HEK293 (cell line): Measurements from ENCODE around the gene PDHX.

Source experiments
- CTCF ChIA-PET: fragments of 350-600 bp; formaldehyde crosslinking; extraction: SDS; loops from one replicate; lab custom pipeline; 2021; ENCODE audit warnings: antibody characterized with exemption; lab: Yijun Ruan, JAX
- POLR2A ChIA-PET: fragments of 300-600 bp; formaldehyde crosslinking; extraction: SDS; loops from one replicate; lab custom pipeline; 2020; ENCODE audit warnings: antibody characterized with exemption, inconsistent platforms; lab: Yijun Ruan, JAX
- H3K27ac ChIP-seq: fragments of 200-500 bp; sonication (Bioruptor generic); 2 replicates; pipeline ENCODE4 v1.5.1; 2014; ENCODE audit warnings: low read depth, low read length, control low read depth, inconsistent platforms; ENCODE audit errors: extremely low read depth
- H3K36me3 ChIP-seq, 2 experiments: fragments of 200-500 bp in 1 of 2; sonication (Bioruptor generic) in 1 of 2; 1 replicate in 1 of 2; 2 replicates in 1 of 2; pipeline ENCODE4 v1.5.1; 2014 to 2017; ENCODE audit warnings: inconsistent platforms in 2 of 2, low read length in 2 of 2; ENCODE audit not compliant: control insufficient read depth in 2 of 2, insufficient read depth in 1 of 2
- H3K4me1 ChIP-seq: fragments of 200-500 bp; sonication (Bioruptor generic); 2 replicates; pipeline ENCODE4 v1.5.1; 2014; ENCODE audit warnings: mild to moderate bottlenecking, low read length, inconsistent platforms; ENCODE audit not compliant: control insufficient read depth, insufficient read depth
- H3K4me3 ChIP-seq: 2 replicates; pipeline ENCODE4 v1.5.1; 2011; ENCODE audit warnings: low read depth, mild to moderate bottlenecking, control low read depth, low read length, moderate library complexity
- H3K9me3 ChIP-seq: fragments of 200-500 bp; sonication (Bioruptor generic); 2 replicates; pipeline ENCODE4 v1.5.1; 2014; ENCODE audit warnings: low read depth, low read length, inconsistent platforms; ENCODE audit not compliant: control insufficient read depth, insufficient read depth
- FEZF1 ChIP-seq: fragments of 450-650 bp; formaldehyde crosslinking; IDR thresholded peaks from 2 replicates; pipeline ENCODE4 v1.5.1; 2016; ENCODE audit warnings: missing biosample characterization, missing genetic modification characterization
- KLF7 ChIP-seq: fragments of 450-650 bp; formaldehyde crosslinking; IDR thresholded peaks from 2 replicates; pipeline ENCODE4 v1.5.1; 2016; ENCODE audit warnings: missing biosample characterization, missing genetic modification characterization, borderline replicate concordance
- PRDM1 ChIP-seq: fragments of 450-650 bp; formaldehyde crosslinking; IDR thresholded peaks from 2 replicates; pipeline ENCODE4; 2016; ENCODE audit warnings: missing biosample characterization, missing genetic modification characterization
- SCRT2 ChIP-seq: fragments of 450-650 bp; formaldehyde crosslinking; IDR thresholded peaks from 2 replicates; pipeline ENCODE4 v1.5.1; 2016; ENCODE audit warnings: missing biosample characterization, missing genetic modification characterization
- WT1 ChIP-seq: fragments of 450-650 bp; formaldehyde crosslinking; IDR thresholded peaks from 2 replicates; pipeline ENCODE4 v1.5.1; 2016; ENCODE audit warnings: missing biosample characterization, missing genetic modification characterization
- YY2 ChIP-seq: fragments of 450-650 bp; formaldehyde crosslinking; IDR thresholded peaks from 2 replicates; pipeline ENCODE4 v1.5.1; 2016; ENCODE audit warnings: missing biosample characterization, missing genetic modification characterization
- ZNF138 ChIP-seq: fragments of 450-650 bp; formaldehyde crosslinking; IDR thresholded peaks from 2 replicates; pipeline ENCODE4 v1.5.1; 2016; ENCODE audit warnings: missing biosample characterization, missing genetic modification characterization, borderline replicate concordance
- ZNF169 ChIP-seq: fragments of 450-650 bp; formaldehyde crosslinking; IDR thresholded peaks from 2 replicates; pipeline ENCODE4 v1.5.1; 2016; ENCODE audit warnings: missing biosample characterization, missing genetic modification characterization
- ZNF302 ChIP-seq: fragments of 450-650 bp; formaldehyde crosslinking; IDR thresholded peaks from 2 replicates; pipeline ENCODE4 v1.5.1; 2016; ENCODE audit warnings: missing biosample characterization, missing genetic modification characterization, low read depth
- ZNF37A ChIP-seq: fragments of 450-650 bp; IDR thresholded peaks from 2 replicates; pipeline ENCODE4 v1.5.1; 2018; ENCODE audit warnings: missing biosample characterization, missing genetic modification characterization
- ZNF426 ChIP-seq: fragments of 450-650 bp; formaldehyde crosslinking; IDR thresholded peaks from 2 replicates; pipeline ENCODE4 v1.5.1; 2017; ENCODE audit warnings: missing biosample characterization, missing genetic modification characterization, mild to moderate bottlenecking, inconsistent platforms, moderate library complexity
- ZNF548 ChIP-seq: fragments of 450-650 bp; formaldehyde crosslinking; IDR thresholded peaks from 2 replicates; pipeline ENCODE4 v1.5.1; 2016; ENCODE audit warnings: missing biosample characterization, missing genetic modification characterization
- ZNF596 ChIP-seq: fragments of 450-650 bp; IDR thresholded peaks from 2 replicates; pipeline ENCODE4 v1.5.0; 2018; ENCODE audit warnings: missing biosample characterization, mild to moderate bottlenecking, missing genetic modification characterization, moderate library complexity
- ZNF621 ChIP-seq: fragments of 450-650 bp; formaldehyde crosslinking; IDR thresholded peaks from 2 replicates; pipeline ENCODE4 v1.5.1; 2017; ENCODE audit warnings: missing biosample characterization, missing genetic modification characterization
- ZNF768 ChIP-seq: fragments of 450-650 bp; formaldehyde crosslinking; IDR thresholded peaks from 2 replicates; pipeline ENCODE4 v1.5.1; 2018; ENCODE audit warnings: missing biosample characterization, mild to moderate bottlenecking, missing genetic modification characterization
- TF ChIP-seq, protein P1 (sequence below): fragments of 450-650 bp; formaldehyde crosslinking; IDR thresholded peaks from 2 replicates; pipeline ENCODE4 v1.5.1; 2016; ENCODE audit warnings: missing biosample characterization, missing genetic modification characterization
- TF ChIP-seq, protein P2 (sequence below): fragments of 450-650 bp; formaldehyde crosslinking; IDR thresholded peaks from 2 replicates; pipeline ENCODE4; 2016; ENCODE audit warnings: missing biosample characterization, missing genetic modification characterization
- TF ChIP-seq, protein P3 (sequence below): fragments of 450-650 bp; IDR thresholded peaks from 2 replicates; pipeline ENCODE4 v1.5.1; 2018; ENCODE audit warnings: missing biosample characterization, missing genetic modification characterization
- TF ChIP-seq, protein P4 (sequence below): fragments of 450-650 bp; formaldehyde crosslinking; IDR thresholded peaks from 2 replicates; pipeline ENCODE4 v1.5.1; 2016; ENCODE audit warnings: missing biosample characterization, missing genetic modification characterization
- TF ChIP-seq, protein P5 (sequence below): fragments of 450-650 bp; formaldehyde crosslinking; IDR thresholded peaks from 2 replicates; pipeline ENCODE4 v1.5.1; 2016; ENCODE audit warnings: missing biosample characterization, missing genetic modification characterization

Gene PDHX

DNA sequence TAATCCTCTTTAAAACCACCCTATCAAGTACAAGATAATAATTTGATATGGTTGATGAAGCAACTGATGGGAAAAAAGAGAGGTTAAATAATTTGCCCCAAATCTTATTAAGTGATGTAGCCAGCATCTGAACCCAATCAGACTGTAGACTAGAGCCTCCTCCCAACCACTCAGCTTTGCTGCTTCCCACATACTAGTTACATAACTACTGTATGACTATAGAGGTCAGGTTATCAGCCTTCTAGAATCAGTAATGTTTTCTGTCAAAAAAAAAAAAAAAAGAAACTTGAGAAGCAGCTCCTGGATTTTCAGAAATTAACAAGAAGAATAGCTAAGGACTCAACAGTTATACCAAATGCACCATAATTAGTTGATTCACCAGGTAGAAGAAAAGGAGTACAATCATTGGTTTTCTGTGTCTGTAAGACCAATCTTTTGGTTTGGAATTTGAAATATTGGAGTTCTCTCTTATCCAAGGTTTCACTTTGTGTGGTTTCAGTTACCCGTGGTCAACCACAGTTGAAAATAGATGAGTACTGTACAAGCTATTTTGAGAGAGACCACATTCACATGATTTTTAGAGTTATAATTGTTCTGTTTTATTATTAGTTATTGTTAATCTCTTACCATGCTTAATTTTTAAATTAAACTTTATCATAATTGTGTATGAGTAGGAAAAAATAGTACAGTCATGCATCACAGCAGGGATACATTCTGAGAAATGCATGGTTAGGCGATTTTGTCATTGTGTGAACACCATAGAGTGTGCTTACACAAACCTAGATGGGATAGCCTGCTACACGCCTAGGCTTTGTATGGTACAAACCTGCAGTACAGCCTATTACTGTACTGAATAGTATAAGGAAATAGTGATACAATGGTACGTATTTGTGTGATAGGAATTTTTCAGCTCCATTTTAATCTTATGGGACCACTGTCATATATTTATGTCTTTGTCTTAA is 72.2 kb downstream of the PDHX start:
- Histone ChIP-seq H3K4me3 (no peak overlapping the region), H3K27ac (no peak overlapping the region), H3K36me3 (peaks cover 0 to 17% of the 10 kb centered on the region in 2 experiments; a peak in 2 of 3 replicates), H3K9me3 (no peaks in the 10 kb centered on the region), H3K4me1 (no peaks in the 10 kb centered on the region)
- ChIA-PET CTCF (interaction anchor here (0.5 to 1.2 kb wide), 5 partner anchors 13 to 421 kb away, joined by 3 to 5 read pairs (median 3); no protein-coding TSS in a partner anchor), POLR2A (no interaction called here)
- TF ChIP-seq, protein P1, sequence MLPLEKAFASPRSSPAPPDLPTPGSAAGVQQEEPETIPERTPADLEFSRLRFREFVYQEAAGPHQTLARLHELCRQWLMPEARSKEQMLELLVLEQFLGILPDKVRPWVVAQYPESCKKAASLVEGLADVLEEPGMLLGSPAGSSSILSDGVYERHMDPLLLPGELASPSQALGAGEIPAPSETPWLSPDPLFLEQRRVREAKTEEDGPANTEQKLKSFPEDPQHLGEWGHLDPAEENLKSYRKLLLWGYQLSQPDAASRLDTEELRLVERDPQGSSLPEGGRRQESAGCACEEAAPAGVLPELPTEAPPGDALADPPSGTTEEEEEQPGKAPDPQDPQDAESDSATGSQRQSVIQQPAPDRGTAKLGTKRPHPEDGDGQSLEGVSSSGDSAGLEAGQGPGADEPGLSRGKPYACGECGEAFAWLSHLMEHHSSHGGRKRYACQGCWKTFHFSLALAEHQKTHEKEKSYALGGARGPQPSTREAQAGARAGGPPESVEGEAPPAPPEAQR (tag by site-specific recombination): no peak
- TF ChIP-seq, protein P2, sequence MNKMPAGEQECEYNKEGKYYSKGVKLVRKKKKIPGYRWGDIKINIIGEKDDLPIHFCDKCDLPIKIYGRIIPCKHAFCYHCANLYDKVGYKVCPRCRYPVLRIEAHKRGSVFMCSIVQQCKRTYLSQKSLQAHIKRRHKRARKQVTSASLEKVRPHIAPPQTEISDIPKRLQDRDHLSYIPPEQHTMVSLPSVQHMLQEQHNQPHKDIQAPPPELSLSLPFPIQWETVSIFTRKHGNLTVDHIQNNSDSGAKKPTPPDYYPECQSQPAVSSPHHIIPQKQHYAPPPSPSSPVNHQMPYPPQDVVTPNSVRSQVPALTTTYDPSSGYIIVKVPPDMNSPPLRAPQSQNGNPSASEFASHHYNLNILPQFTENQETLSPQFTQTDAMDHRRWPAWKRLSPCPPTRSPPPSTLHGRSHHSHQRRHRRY (tag by site-specific recombination): no peak
- no peak for TF ChIP-seq PRDM1 (tag by site-specific recombination)
- no peak for TF ChIP-seq FEZF1
- TF ChIP-seq SCRT2 (tag by site-specific recombination): no peak
- TF ChIP-seq YY2 (tag by site-specific recombination): no peak
- no peak for TF ChIP-seq WT1 (tag by site-specific recombination)
- TF ChIP-seq ZNF621: no peak
- no peak for TF ChIP-seq ZNF169
- TF ChIP-seq, protein P3, sequence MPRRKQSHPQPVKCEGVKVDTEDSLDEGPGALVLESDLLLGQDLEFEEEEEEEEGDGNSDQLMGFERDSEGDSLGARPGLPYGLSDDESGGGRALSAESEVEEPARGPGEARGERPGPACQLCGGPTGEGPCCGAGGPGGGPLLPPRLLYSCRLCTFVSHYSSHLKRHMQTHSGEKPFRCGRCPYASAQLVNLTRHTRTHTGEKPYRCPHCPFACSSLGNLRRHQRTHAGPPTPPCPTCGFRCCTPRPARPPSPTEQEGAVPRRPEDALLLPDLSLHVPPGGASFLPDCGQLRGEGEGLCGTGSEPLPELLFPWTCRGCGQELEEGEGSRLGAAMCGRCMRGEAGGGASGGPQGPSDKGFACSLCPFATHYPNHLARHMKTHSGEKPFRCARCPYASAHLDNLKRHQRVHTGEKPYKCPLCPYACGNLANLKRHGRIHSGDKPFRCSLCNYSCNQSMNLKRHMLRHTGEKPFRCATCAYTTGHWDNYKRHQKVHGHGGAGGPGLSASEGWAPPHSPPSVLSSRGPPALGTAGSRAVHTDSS: no peak
- TF ChIP-seq ZNF426 (tag by site-specific recombination): no peak
- TF ChIP-seq ZNF768 (tag by site-specific recombination): no peak
- no peak for TF ChIP-seq ZNF37A (tag by site-specific recombination)
- no peak for TF ChIP-seq ZNF138 (tag by site-specific recombination)
- TF ChIP-seq ZNF548 (tag by site-specific recombination): no peak
- no peak for TF ChIP-seq ZNF596 (tag by site-specific recombination)
- no peak for TF ChIP-seq ZNF302 (tag by site-specific recombination)
- TF ChIP-seq, protein P4, sequence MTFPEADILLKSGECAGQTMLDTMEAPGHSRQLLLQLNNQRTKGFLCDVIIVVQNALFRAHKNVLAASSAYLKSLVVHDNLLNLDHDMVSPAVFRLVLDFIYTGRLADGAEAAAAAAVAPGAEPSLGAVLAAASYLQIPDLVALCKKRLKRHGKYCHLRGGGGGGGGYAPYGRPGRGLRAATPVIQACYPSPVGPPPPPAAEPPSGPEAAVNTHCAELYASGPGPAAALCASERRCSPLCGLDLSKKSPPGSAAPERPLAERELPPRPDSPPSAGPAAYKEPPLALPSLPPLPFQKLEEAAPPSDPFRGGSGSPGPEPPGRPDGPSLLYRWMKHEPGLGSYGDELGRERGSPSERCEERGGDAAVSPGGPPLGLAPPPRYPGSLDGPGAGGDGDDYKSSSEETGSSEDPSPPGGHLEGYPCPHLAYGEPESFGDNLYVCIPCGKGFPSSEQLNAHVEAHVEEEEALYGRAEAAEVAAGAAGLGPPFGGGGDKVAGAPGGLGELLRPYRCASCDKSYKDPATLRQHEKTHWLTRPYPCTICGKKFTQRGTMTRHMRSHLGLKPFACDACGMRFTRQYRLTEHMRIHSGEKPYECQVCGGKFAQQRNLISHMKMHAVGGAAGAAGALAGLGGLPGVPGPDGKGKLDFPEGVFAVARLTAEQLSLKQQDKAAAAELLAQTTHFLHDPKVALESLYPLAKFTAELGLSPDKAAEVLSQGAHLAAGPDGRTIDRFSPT (tag by site-specific recombination): no peak
- TF ChIP-seq, protein P5, sequence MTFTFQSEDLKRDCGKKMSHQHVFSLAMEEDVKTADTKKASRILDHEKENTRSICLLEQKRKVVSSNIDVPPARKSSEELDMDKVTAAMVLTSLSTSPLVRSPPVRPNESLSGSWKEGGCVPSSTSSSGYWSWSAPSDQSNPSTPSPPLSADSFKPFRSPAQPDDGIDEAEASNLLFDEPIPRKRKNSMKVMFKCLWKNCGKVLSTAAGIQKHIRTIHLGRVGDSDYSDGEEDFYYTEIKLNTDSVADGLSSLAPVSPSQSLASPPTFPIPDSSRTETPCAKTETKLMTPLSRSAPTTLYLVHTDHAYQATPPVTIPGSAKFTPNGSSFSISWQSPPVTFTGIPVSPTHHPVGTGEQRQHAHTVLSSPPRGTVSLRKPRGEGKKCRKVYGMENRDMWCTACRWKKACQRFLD (tag by site-specific recombination): no peak
- TF ChIP-seq KLF7 (tag by site-specific recombination): no peak
